Vagina (tissue), 2 donors: Measurements from ENCODE around the gene RASGEF1C.

Experiments
- CTCF ChIP-seq, 3 experiments: fragments of 450-650 bp in 2 of 3; fragments of 200-600 bp in 1 of 3; sonication (generic) in 1 of 3; IDR thresholded peaks; one replicate each; pipeline ENCODE4 v1.5.1; 2017 to 2019; ENCODE audit warnings: antibody characterized with exemption in 3 of 3, mild to moderate bottlenecking in 2 of 3, moderate library complexity in 2 of 3
- POLR2A ChIP-seq, 2 donors: fragments of 450-650 bp; IDR thresholded peaks; one replicate each; pipeline ENCODE4 v1.6.1; 2017; ENCODE audit warnings: antibody characterized with exemption in 2 of 2, mild to moderate bottlenecking in 2 of 2, moderate library complexity in 2 of 2
- POLR2AphosphoS5 ChIP-seq, 2 donors: sonication (generic); formaldehyde crosslinking; IDR thresholded peaks; one replicate each; pipeline ENCODE4 v1.9.0; 2017; ENCODE audit warnings: antibody characterized with exemption in 2 of 2, mild to moderate bottlenecking in 2 of 2, low read depth in 1 of 2; ENCODE audit not compliant: insufficient read depth in 1 of 2

- TF ChIP-seq CTCF (IDR thresholded peaks at IDR 0.05): no peak
- TF ChIP-seq POLR2A (IDR thresholded peaks at IDR 0.05): no peak
- TF ChIP-seq POLR2AphosphoS5 (IDR thresholded peaks at IDR 0.05; ENCODE audit: insufficient read depth in 1 of 2, low read depth in 1 of 2): no peak
Observed at GRCh38 chr5:180052211-180052818, 156.7 kb downstream of the RASGEF1C start.
